Activated CD4-positive, alpha-beta T cell treated with anti-CD3 and anti-CD28 coated beads for 4 hours (primary cell): ENCODE data around the gene COLEC11.
"Not testable (repeated sequence)": the region's sequence is repeated elsewhere in the genome, so short reads cannot be mapped to it uniquely, and the experiment has no call there.

ENCODE experiments used
- DNase-seq, 2 donors: peaks; one replicate each; pipeline ENCODE4 v3.0.0-alpha.2; 2020

COLEC11 gene

DNA sequence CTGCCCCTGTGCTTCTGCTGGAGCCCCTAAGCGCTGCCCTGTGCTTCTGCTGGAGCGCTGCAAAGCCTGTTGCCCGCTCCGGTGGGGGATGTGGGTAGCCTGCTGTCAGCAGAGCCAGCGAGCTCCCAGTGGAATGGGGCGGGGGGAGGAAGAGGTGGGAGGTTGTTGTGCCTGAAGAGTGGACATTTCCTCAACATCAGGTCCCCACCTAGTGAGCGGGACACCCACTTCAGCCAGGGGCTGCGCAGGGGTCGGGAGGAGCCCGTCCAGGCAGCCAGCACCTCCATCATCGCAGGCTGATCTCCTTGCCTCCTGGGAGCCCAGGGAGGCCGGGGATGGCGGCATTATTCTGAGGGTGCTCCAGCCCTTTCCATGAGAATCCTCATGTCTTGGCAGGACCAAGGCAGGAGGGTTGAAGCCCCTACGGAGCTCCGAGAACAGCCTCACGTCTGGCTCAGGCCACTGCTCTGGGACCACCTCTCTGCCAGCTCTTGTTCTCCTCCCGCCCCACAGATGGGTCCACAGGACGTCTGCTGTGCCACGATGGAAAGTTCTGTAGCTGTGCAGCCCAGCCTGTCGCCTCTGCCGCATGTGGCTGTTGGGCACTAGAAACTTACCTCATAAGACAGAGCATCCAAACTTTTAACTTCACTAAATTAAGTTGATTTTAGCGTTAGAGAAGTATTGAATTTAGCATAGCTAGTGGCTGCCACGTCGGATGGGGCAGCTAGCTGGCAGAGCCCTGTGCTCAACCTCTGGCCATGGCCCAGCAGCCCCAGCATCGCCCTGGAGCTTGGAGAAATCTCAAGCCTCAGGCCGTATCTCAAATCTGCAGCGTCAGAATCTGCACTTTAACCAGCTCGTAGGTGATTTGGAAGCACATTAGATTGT, 61.2 kb downstream of the COLEC11 start:
- DNase-seq = no peak

GRCh38 chr2:3656762-3657721, 62.1 kb downstream of the COLEC11 start:
- DNase-seq = no peak

- no peak for DNase-seq
Observed at GRCh38 chr2:3657881-3658280, 63.0 kb downstream of the COLEC11 start, which contains the start of gene ALLC. TSS of gene ALLC (plus strand) at chr2:3658200. CDS start at chr2:3671158, 12,958 bp downstream.

GRCh38 chr2:3659447-3660432, 64.8 kb downstream of the COLEC11 start:
- no peak for DNase-seq

DNA sequence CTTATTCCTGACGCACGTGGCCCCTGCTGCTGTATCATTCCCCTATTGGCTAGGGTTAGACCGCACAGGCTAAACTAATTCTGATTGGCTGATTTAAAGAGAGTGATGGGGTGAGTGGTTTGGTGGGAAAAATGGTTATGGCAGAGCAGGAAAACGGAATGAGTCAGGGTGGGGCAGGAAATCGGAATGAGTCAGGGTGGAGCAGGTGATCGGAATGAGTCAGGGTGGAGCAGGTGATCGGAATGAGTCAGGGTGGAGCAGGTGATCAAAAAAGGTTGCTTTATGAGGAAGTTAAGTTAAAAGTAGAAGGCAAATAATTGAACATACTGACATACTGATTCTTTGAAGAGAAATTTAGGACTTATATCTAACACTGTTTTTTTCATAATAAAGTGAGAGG, 65.7 kb downstream of the COLEC11 start:
- DNase-seq = not testable (repeated sequence)

DNA sequence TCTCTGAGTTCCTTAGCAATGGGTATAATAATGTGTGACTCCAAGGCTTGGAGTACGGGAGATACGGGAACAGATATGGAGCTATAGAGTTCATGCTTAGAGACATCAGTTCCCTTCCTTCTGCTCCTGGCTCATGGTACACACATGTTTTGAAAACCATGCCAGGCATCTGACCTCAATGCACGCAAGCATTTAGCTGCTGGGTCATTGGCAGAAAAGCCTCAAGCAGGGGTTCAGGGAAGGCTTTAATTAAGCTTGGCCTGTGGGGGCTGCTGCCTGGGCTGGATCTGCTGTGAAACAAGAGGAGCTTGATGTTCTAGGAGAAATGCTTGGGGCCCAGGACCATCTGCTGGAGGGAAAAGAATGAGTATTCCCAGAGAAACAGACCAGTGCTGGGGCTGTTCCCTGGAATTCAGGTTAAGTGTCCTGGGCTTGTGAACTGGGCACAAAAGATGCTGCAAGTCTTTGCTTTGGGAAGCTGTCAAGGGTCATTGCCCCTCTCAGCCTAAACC, 66.3 kb downstream of the COLEC11 start:
- DNase-seq = no peak

DNA sequence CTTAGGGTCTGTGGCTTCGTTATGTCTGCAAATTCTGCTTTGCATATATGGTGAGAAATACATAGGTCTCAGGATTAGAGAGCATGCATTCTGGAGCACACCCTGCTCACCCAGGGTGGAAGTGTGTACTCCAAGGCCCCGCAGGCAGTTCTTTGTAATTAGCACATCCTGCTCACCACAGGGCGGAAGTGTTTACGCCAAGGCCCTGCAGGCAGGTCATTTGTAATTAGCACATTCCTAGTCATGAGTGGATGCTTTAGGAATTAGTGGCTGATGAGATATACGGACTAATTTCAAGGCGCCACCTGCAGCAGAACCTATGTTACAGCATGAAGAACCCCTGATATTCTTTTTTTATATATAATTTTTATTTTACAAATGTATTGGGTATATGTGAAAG, 67.3 kb downstream of the COLEC11 start:
- no peak for DNase-seq

GRCh38 chr2:3664118-3664517, 69.2 kb downstream of the COLEC11 start:
- DNase-seq = no peak

DNA sequence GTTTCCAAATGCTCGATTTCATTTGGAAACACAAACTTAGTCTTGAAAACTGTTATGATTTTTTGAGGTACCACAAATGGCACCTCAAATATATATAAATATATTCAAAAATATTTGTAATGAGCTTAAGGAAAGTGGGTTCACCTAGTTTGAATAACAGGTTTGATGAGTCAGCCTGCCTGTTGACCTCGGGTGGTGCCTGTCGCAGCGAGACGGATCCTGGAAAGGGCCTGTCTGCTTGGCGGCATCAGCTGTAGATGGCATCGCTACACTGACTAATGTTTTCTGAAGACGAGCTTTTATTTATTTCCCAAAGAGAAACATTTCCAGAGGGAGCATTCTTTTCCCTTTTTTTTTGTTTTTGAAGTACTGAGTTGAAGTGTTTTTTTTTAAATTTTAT, 70.0 kb downstream of the COLEC11 start:
- DNase-seq = no peak

DNA sequence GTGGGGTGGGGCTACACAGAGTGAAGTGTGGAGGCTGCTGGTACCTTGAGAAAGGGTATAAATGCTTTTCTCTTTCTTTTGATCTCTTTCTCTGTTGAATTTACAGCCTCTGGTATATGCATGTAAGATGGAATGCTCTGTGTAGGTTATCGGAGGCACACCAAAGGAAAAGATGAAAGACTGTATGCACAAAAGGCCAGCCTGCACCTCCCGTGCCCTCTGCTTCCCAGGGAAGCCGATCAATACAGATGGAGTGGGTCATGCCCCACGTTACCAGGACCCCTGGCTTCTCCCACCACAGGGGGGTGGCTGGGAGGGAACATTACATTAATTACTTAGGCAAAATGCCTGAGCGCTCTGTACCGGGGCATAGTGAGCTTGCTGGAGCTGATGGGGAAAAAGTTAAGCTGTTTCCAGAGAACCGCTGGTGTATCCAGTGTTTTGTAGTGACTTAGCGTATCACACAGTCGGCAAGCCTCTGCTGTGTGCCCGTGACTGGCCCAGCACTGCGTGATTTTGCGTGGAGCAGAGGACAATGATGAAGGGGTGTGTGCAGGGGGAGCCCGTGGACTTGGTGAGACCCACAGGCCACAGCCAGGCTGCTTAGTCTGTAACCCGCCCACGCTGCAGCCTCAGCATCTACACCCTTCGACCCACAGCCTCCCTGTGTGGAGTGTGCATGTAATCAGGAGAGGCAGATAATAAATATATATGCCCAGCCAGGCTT, 71.1 kb downstream of the COLEC11 start:
- no peak for DNase-seq

DNA sequence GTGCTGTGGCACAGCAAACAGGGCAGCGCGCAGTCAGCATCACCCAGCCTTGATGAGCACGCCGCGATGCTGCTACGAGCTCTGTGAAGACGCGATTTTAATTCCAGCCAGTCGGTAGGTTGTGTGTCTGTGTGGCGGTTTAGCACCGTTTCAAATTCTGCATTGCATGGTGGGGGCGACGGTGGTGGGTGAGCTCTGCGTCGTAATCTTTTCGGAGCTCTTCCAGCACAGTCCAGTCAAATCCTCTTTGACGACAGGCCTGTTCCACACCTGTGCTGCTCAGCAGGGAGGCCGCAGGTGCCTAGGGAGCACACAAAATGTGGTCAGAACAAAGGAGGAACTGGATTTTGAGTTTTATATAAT, 71.7 kb downstream of the COLEC11 start:
- no peak for DNase-seq

- DNase-seq = no peak
Observed at GRCh38 chr2:3667151-3667631, 72.3 kb downstream of the COLEC11 start.

GRCh38 chr2:3669656-3670055, 74.7 kb downstream of the COLEC11 start:
- no peak for DNase-seq

DNA sequence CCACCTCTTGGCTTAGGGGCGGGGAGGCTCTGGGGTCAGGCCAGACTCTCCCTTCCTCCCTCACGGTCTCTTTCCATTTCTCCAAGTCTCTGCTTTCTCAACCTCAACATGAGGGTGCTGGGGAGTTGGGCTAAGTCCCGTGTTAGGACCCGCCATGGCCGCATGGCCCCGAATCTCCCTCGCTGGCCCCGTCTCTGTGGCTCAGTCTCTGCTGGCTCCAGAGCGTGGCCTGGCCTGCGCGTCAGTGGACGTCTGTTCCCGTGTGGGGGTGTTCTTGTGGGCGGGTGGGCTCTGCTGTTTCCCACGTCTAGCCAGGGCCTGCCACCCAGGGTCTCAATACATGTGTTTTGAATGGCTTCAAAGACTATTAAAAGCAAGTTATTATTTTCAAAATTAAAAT, 75.5 kb downstream of the COLEC11 start:
- no peak for DNase-seq

- DNase-seq = no peak
Observed at GRCh38 chr2:3670941-3671340, 76.0 kb downstream of the COLEC11 start.

DNA sequence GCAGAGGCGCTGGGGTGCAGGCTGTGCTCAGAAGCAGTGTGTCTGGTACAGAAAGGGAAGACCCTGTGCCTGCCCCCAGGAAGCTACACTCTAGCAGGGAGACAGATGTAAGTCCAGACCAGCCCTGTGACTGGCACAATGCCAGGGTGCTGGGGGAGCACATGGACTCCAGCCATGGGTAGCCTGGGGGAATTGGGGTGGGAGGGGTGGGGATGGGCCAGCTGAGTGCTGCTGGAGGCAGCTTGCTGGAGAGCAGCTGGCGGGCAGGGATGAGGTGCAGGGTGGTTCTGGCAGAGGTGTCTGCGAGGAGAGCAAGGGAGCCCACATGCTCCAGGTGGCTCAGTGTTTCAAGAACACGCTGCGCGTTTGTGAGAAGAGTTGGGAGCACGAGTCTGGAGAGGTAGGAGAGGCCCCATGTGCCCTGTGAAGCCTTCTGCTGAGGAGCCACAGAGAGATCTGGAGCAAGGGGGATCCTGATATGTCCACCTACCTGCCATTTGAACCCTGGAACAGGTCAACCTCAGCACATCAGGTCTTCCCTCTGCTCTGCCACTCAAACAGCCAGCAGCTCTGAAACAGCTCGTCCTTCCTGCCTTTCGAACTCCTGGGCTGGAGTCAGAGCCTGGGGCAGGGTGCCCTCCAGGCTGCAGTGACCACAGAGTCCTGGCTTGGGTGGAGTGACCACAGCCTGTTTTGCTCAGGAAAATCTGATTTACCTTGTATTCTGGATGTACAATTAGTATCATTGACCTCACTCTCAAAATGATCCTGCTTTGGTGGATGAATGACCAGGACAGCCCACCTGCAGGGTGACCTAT, 78.2 kb downstream of the COLEC11 start:
- DNase-seq = no peak

DNA sequence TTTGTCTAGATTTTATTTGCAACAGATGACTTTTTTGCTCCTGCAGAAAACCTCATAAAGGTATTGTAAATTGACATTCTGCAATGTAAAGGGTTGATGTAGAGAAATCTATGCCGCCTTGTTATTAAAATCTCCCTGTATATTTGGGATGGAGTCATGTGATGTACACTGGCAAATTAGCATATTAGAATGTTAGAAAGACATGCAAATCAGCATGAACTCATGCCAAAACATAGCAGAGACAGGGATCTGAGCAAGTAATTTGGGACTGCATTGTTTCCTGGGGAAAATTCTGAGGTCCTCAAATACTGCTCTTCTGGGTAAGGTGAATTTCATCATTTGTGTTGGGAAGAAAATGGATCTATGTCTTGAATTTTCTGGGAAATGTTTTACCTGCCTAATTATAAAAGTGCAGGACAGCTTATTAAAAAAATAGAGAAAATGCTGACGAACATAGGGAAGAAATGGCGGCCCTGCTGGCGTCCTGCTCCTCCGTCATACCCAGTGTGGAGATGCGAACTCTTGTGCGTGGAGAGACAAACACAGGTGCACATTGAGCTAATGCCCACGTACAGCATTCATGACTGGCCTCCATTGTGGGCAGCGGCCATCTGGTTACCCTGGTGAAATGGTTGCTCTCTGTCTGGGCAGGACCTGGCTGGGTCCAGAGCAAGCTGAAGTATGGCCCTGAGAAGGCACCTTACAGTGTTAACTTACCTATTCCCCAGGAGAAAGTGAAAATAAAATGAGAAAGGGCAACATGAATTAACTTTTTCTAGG, 79.3 kb downstream of the COLEC11 start:
- DNase-seq = no peak

- no peak for DNase-seq
Observed at GRCh38 chr2:3675687-3676086, 80.8 kb downstream of the COLEC11 start.

DNA sequence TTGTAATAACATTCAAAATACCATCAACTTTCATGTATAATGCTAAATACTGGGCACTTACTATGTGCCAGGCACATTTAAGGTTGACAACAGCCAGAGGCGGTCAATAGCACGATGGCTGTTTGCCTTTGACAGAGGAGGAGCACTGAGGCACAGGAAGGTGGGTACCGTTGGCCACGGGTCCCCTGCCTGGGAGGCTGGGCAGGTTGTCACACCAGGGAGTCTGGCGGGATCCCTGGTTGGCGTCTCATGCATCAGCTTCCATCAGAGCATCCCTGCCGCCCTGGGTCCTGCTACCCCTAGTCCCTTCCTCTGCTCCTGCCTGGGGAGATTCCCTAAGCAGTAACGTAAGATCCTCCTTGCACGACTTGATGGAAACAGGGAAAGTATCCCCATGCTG, 82.5 kb downstream of the COLEC11 start:
- no peak for DNase-seq

- DNase-seq = no peak
Observed at GRCh38 chr2:3678212-3678611, 83.3 kb downstream of the COLEC11 start.
